ENCODE results near the gene DAND5. TPM values are rescaled to one million over a fixed set of nuclear protein-coding genes. Genes with fewer than 3 reads are reported as not detected.
A peak's percentile ranks its signal among the peaks of the same experiment; 100 is the strongest.

The DAND5 gene, protein sequence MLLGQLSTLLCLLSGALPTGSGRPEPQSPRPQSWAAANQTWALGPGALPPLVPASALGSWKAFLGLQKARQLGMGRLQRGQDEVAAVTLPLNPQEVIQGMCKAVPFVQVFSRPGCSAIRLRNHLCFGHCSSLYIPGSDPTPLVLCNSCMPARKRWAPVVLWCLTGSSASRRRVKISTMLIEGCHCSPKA
- total RNA-seq (2021) (0.17 TPM in 2 replicates), Bru-seq, nascent RNA (percentile 25 among the genes with signal in this experiment), BruChase-seq, experiment 1, labeled RNA remaining after a 2-hour chase (percentile 22 among the genes with signal in this experiment), BruChase-seq, experiment 2, labeled RNA remaining after a 6-hour chase (percentile 27 among the genes with signal in this experiment)
- long read RNA-seq, partial matches to known transcripts, result 0 of 1 reads
- long read RNA-seq, other reads (novel, unspliced or antisense), result 1 of 1 reads

DNA sequence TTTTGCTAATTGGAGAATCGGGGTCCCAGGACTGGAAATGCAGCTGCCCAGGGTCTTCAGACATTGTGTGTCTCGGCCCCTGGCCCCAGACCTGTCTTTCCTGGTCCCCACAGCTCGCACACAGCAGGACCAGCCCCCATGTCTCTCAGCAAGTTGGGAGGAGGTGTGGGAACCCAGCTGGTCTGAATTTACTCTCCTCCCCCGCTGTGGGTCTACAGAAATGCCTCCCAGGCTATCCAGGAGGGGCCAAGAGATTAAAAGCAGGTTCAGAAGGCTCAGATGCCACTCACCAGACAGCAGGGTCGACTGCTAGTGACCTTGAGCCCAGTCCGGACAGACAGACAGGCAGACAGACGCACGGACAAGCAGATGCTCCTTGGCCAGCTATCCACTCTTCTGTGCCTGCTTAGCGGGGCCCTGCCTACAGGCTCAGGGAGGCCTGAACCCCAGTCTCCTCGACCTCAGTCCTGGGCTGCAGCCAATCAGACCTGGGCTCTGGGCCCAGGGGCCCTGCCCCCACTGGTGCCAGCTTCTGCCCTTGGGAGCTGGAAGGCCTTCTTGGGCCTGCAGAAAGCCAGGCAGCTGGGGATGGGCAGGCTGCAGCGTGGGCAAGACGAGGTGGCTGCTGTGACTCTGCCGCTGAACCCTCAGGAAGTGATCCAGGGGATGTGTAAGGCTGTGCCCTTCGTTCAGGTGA is at the start of gene DAND5:
DAND5 (plus strand) TSS at position 285 of the 697 bp plus-strand sequence; CDS start at position 370, 85 bp downstream.
- Histone ChIP-seq H3K36me3 (ENCODE audit: insufficient read depth, low read length, poor library complexity, severe bottlenecking) (no peaks in the 10 kb centered on the region), H3K27ac (ENCODE audit: low read depth, low read length, poor library complexity, severe bottlenecking) (no peak within 1 kb of the TSS), H3K9me3 (ENCODE audit: low read depth, low read length, poor library complexity, severe bottlenecking) (no peaks in the 10 kb centered on the region), H3K4me1 (ENCODE audit: insufficient read depth, low read length, poor library complexity, severe bottlenecking) (peaks cover 3% of the 10 kb centered on the region), H3K27me3 (replicated peaks; ENCODE audit: insufficient read depth, low read depth, low read length, poor library complexity) (no peaks in the 10 kb centered on the region), H3K4me3 (ENCODE audit: low read depth, low read length, poor library complexity, severe bottlenecking) (no peak within 1 kb of the TSS)
- POLR2A ChIA-PET (ENCODE audit: low non-redundant PET), result no interaction called here
- TF ChIP-seq EZH2 (IDR thresholded peaks at IDR 0.05; ENCODE audit: borderline replicate concordance, low read depth, low read length, poor library complexity, severe bottlenecking), result no peak
- TF ChIP-seq, protein P1, sequence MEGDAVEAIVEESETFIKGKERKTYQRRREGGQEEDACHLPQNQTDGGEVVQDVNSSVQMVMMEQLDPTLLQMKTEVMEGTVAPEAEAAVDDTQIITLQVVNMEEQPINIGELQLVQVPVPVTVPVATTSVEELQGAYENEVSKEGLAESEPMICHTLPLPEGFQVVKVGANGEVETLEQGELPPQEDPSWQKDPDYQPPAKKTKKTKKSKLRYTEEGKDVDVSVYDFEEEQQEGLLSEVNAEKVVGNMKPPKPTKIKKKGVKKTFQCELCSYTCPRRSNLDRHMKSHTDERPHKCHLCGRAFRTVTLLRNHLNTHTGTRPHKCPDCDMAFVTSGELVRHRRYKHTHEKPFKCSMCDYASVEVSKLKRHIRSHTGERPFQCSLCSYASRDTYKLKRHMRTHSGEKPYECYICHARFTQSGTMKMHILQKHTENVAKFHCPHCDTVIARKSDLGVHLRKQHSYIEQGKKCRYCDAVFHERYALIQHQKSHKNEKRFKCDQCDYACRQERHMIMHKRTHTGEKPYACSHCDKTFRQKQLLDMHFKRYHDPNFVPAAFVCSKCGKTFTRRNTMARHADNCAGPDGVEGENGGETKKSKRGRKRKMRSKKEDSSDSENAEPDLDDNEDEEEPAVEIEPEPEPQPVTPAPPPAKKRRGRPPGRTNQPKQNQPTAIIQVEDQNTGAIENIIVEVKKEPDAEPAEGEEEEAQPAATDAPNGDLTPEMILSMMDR (conservative IDR thresholded peaks at IDR 0.05; ENCODE audit: low read depth, low read length), result no peak
- intact Hi-C loops (cut with micrococcal nuclease; ENCODE audit: unreplicated experiment), result no loop called here
- no peak for DNase-seq (ENCODE audit: low spot score)
- no TSS peak for BruUV-seq (replicated peaks)
- CTCF ChIA-PET, result no interaction called here

DNA sequence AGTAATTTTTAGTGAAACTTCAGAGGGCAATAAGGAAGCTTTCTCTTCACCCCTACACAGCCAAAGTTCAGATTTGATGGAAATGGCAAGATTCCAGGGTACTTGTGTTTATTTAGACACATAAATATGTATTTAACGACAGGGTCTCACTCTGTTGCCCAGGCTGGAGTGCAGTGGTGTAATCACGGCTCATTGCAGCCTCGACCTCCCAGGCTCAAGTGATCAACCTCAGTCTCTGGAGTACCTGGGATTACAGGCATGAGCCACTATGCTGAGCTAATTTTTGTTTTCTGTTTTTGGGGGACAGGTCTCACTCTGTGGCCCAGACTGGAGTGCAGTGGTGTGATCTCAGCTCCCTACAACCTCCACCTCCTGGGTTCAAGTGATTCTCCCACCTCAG is 48.3 kb upstream of the DAND5 start:
- ChIA-PET CTCF (no interaction called here), POLR2A (ENCODE audit: low non-redundant PET) (no interaction called here)
- TF ChIP-seq, protein P1 (conservative IDR thresholded peaks at IDR 0.05; ENCODE audit: low read depth, low read length), result no peak
- TF ChIP-seq EZH2 (IDR thresholded peaks at IDR 0.05; ENCODE audit: borderline replicate concordance, low read depth, low read length, poor library complexity, severe bottlenecking), result no peak
- H3K4me3 ChIP-seq (ENCODE audit: low read depth, low read length, poor library complexity, severe bottlenecking), result no peak overlapping the region
- no peaks in the 10 kb centered on the region for H3K9me3 ChIP-seq (ENCODE audit: low read depth, low read length, poor library complexity, severe bottlenecking)
- no peaks in the 10 kb centered on the region for H3K27me3 ChIP-seq (replicated peaks; ENCODE audit: insufficient read depth, low read depth, low read length, poor library complexity)
- DNase-seq (ENCODE audit: low spot score), result no peak
- H3K4me1 ChIP-seq (ENCODE audit: insufficient read depth, low read length, poor library complexity, severe bottlenecking), result no peaks in the 10 kb centered on the region
- intact Hi-C loops (cut with micrococcal nuclease; ENCODE audit: unreplicated experiment), result no loop called here
- H3K27ac ChIP-seq (ENCODE audit: low read depth, low read length, poor library complexity, severe bottlenecking), result no peak overlapping the region
- BruUV-seq (replicated peaks), result no TSS peak
- H3K36me3 ChIP-seq (ENCODE audit: insufficient read depth, low read length, poor library complexity, severe bottlenecking), result peaks cover 33% of the 10 kb centered on the region

DNA sequence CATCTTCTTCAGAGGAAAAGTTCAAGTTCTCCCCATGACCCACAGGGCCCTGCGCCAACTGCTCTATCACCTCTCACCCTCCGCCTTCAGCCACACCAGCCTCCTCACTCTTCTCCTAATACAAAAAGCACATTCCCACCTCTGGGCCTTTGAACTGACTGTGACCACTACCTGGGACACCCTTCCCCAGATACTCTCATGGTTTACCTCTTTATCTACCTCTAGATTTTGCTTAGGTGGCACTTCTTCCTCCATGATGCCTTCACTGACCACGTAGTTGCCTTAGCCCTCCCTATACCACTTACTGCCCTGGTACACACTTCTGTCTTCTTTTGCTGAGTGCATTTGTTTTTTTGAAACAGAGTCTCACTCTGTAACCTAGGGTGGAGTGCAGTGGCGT is 46.4 kb upstream of the DAND5 start:
- TF ChIP-seq, protein P1 (conservative IDR thresholded peaks at IDR 0.05; ENCODE audit: low read depth, low read length), result no peak
- no peak for TF ChIP-seq EZH2 (IDR thresholded peaks at IDR 0.05; ENCODE audit: borderline replicate concordance, low read depth, low read length, poor library complexity, severe bottlenecking)
- Histone ChIP-seq H3K4me1 (ENCODE audit: insufficient read depth, low read length, poor library complexity, severe bottlenecking) (no peaks in the 10 kb centered on the region), H3K4me3 (ENCODE audit: low read depth, low read length, poor library complexity, severe bottlenecking) (no peak overlapping the region), H3K9me3 (ENCODE audit: low read depth, low read length, poor library complexity, severe bottlenecking) (no peaks in the 10 kb centered on the region), H3K36me3 (ENCODE audit: insufficient read depth, low read length, poor library complexity, severe bottlenecking) (peaks cover 48% of the 10 kb centered on the region), H3K27me3 (replicated peaks; ENCODE audit: insufficient read depth, low read depth, low read length, poor library complexity) (no peaks in the 10 kb centered on the region), H3K27ac (ENCODE audit: low read depth, low read length, poor library complexity, severe bottlenecking) (no peak overlapping the region)
- BruUV-seq (replicated peaks), result no TSS peak
- no peak for DNase-seq (ENCODE audit: low spot score)
- POLR2A ChIA-PET (ENCODE audit: low non-redundant PET), result no interaction called here
- intact Hi-C loops (cut with micrococcal nuclease; ENCODE audit: unreplicated experiment), result no loop called here
- CTCF ChIA-PET, result no interaction called here

Measured in A673 (cell line).